Stimulated activated CD4-positive, alpha-beta T cell treated with anti-CD3 and anti-CD28 coated beads, Interleukin-1b, Interleukin-23, amount 100 ng/mL, for 1 hour (primary cell): Measurements from ENCODE around the gene NUDT12.

Experiments
- DNase-seq, 2 donors: peaks; one replicate each; pipeline ENCODE4 v3.0.0-alpha.2; 2020; ENCODE audit warnings: low read depth in 2 of 2

Gene NUDT12

GRCh38 chr5:103562453-103563157, at the start of gene NUDT12:
Gene NUDT12 (minus strand): TSS chr5:103562789. CDS start chr5:103560248, 2,541 bp downstream.
- peak in 1 of 2 donors; percentile 7 for DNase-seq

GRCh38 chr5:103607346-103607745, 44.8 kb upstream of the NUDT12 start:
- no peak for DNase-seq

- no peak for DNase-seq
These were observed 42.7 kb upstream of the NUDT12 start for GRCh38 chr5:103605277-103605676.

GRCh38 chr5:103602438-103602837, 39.8 kb upstream of the NUDT12 start:
- DNase-seq: no peak

GRCh38 chr5:103601314-103601713, 38.7 kb upstream of the NUDT12 start:
- DNase-seq: no peak

- DNase-seq: no peak
These were observed 37.5 kb upstream of the NUDT12 start for GRCh38 chr5:103600086-103600485.

- no peak for DNase-seq
These were observed 36.5 kb upstream of the NUDT12 start for GRCh38 chr5:103598997-103599566.

GRCh38 chr5:103590221-103590620, 27.6 kb upstream of the NUDT12 start:
- no peak for DNase-seq

GRCh38 chr5:103589776-103590175, 27.2 kb upstream of the NUDT12 start:
- no peak for DNase-seq

GRCh38 chr5:103589357-103589756, 26.8 kb upstream of the NUDT12 start:
- no peak for DNase-seq

- no peak for DNase-seq
These were observed 24.7 kb upstream of the NUDT12 start for GRCh38 chr5:103587185-103587748.

- DNase-seq: no peak
These were observed 19.8 kb upstream of the NUDT12 start for GRCh38 chr5:103582364-103582763.

GRCh38 chr5:103573411-103573810, 10.8 kb upstream of the NUDT12 start:
- no peak for DNase-seq

GRCh38 chr5:103572454-103572853, 9.9 kb upstream of the NUDT12 start:
- no peak for DNase-seq

- no peak for DNase-seq
These were observed 9.1 kb upstream of the NUDT12 start for GRCh38 chr5:103571730-103572129.

- no peak for DNase-seq
These were observed 6.9 kb upstream of the NUDT12 start for GRCh38 chr5:103569313-103570060.

- no peak for DNase-seq
These were observed 3.1 kb upstream of the NUDT12 start for GRCh38 chr5:103565719-103566118.

GRCh38 chr5:103561685-103562452, 720 bp downstream of the NUDT12 start:
- no peak for DNase-seq

- DNase-seq: no peak
These were observed 1.8 kb downstream of the NUDT12 start for GRCh38 chr5:103560826-103561225.

GRCh38 chr5:103546858-103547257, 15.7 kb downstream of the NUDT12 start:
- DNase-seq: no peak

GRCh38 chr5:103542441-103542840, 20.1 kb downstream of the NUDT12 start:
- DNase-seq: no peak

GRCh38 chr5:103541569-103541968, 21.0 kb downstream of the NUDT12 start:
- no peak for DNase-seq
